Stimulated activated CD4-positive, alpha-beta T cell treated with anti-CD3 and anti-CD28 coated beads, Interleukin-1b, Interleukin-23, amount 100 ng/mL, for 4 hours (primary cell): ENCODE results near the gene HNRNPA1.
"Not testable (repeated sequence)": the region's sequence is repeated elsewhere in the genome, so short reads cannot be mapped to it uniquely, and the experiment has no call there.

Experiments used
- DNase-seq, 2 donors: peaks; one replicate each; pipeline ENCODE4 v3.0.0-alpha.2; 2020; ENCODE audit warnings: low read depth in 2 of 2

Gene HNRNPA1

DNA sequence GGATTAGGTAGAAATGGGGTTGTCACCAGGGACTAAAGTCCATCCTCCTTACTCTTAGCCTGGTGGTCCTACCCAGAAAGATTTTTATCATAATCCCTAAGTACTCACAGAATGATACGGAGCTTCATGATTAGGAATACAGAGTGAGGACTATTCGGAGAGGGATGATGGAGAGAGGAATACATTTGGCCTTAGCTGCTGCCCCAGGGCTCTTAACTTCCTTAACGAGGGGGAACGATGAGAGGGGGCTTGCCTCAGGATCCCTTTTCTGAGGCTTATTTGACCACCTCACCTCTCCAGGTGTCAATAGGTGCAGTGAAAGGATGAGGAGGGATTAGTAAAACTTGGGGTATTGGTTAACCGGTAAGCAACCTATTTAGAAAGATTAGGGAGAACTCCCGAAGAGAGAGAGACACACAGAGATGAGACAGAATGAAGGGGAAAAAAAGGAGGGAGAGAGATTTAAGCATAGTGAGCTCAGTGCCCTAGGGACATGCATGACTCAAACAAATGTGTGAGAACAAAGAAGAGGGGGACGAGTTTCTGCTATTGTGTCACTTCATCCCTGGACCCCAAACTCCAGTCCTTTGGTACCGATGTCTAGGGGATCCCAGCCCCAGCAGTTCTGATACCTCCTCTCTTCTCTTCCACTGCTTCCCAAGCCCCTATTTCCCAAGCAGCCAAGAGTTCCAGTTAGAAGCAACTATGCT lies 19.1 kb downstream of the HNRNPA1 start:
- DNase-seq: no peak

DNA sequence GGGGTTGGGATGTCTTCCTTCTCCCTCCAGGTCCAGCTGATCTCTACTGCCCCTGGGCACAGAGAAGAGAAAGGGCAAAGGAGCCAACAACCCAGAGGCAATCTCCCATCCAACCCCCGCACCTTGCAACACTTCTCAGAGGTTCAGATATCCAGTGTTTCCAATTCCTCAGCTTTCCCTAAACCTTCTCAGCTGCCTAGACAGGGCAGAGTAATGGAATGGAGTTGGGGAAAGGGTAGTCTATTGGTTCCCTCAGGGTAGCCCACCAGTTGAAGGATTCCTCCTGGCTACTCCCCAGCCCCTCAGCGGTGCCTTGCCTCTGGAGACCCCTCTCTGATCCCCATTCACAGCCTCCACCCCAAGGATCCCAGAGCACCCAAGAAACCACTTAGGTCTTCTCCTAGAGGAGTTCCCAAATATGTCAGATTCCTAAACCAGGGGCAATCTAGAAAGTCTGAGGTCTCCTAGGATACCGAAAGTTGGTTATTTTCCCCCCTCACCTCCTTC lies 19.8 kb downstream of the HNRNPA1 start:
- DNase-seq: no peak

DNA sequence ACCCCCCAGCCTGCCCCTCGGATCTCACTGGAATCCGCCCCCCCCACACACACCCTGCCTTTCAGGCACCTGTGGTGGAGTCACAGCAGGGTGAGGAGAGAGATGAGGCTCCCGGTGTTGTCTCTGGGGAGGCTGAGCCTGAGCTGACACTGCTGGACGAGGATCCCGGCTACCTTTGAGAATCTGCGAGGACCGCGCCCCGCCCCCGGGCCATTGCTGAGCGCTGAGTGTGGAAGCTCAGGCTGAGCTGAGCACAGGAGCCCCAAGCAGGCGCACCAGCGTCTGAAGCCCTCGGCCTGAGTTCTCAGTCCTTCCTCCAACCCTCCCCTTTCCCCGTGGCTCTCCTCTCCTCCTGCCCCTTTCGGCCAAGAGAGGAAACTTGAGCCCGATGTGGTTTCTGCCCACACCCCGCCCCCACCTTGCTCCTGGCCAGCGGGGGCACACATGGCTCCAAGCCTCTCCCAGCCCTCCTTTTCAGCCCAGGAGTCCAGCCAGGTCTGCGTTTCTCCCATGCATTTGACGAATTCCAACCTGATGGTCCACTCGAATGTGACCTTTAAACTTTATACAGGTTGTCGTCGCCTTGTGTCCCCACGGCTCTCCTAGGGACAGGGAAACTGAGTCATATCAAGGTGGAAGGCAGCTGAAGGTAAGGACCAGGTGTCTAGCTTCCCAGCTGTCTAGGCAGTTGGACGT lies 20.4 kb downstream of the HNRNPA1 start, which contains the start of gene NFE2:
Gene NFE2 (minus strand): TSS at position 284 of the 696 bp plus-strand sequence. CDS start 5,767 bp downstream, outside the sequence.
- no peak for DNase-seq

DNA sequence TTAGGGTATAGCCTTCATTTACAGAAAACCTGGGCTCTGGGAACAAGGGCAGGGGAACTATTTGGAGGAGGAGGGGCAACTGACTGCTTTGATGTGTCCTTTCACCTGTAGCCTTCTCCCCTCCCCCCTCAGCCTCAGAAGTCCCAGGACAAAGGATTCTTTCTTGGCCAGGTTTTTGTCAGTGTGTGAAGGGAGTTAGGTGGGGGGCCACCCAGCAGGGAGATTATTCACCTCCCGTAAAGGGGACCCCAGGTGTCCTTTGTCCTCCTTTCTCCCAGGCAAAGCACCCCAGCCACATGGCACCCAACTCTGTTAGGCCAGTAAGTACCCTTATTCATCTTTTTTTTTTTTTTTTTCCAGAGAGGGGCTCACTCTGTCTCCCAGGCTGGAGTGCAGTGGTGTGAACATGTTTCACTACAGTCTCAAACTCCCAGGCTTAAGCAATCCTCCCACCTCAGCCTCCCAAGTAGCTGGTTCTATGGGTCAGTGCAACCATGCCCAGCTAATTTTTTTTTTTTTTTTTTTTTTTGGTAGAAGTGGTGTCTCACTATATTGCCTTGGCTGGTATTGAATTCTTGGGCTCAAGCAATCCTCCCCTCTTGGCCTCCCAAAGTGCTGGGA lies 21.0 kb downstream of the HNRNPA1 start:
- no peak for DNase-seq

- no peak for DNase-seq
Observed at GRCh38 chr12:54303640-54304039, 23.1 kb downstream of the HNRNPA1 start.

- no peak for DNase-seq
Observed at GRCh38 chr12:54304187-54304810, 23.8 kb downstream of the HNRNPA1 start.

DNA sequence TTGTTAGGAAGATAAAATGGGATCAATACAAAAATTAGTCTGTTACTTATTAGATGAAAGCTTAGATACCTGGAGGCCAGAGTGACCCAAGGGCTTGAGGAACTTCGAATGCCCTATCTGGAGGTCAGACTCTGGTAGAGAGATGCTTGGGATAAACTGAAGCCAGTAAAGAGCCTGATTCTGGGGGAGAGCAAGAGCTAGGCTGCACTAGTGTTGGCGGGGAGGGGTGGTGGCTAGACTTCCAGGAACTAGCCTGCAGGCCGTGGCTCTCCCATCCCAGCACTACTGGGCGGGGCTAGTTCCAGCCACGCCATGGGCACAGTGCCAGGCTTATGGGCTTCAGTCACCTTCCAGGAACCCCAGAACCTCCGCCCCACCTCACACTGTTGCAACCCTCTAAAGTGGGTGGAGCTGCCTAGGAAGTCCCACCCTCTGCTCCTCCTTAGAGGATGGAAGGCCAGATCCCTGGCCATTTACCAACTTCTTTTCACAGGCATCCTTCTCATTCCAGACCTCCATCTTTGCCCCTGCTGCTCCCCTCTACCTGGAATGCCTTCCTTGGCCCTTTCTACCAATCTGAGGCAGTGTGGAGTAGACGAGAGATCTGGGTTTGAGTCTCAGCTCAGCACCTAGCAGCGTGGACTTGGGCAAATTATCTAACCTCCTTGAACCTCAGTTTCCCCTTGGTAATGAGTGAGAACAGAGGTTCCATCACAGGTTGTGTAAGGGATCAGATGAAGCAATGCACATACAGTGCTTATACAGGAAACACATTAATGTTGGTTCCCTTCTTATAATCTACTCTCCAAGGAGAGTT lies 26.6 kb downstream of the HNRNPA1 start:
- DNase-seq: no peak

- DNase-seq: no peak
Observed at GRCh38 chr12:54311051-54311450, 30.5 kb downstream of the HNRNPA1 start.

GRCh38 chr12:54312309-54312708 lies 31.8 kb downstream of the HNRNPA1 start:
- not testable (repeated sequence) for DNase-seq

GRCh38 chr12:54321363-54321762 lies 40.8 kb downstream of the HNRNPA1 start:
- DNase-seq: no peak

- DNase-seq: peak; percentile 77 to 84
Observed at GRCh38 chr12:54324617-54325441, 44.3 kb downstream of the HNRNPA1 start, which contains the start of gene COPZ1. Gene COPZ1, plus strand, starts transcription at chr12:54325131. Its CDS starts 33 bp downstream, at chr12:54325164.

GRCh38 chr12:54325442-54326109 lies 45.0 kb downstream of the HNRNPA1 start:
- not testable (repeated sequence) for DNase-seq

GRCh38 chr12:54328595-54329337 lies 48.2 kb downstream of the HNRNPA1 start:
- no peak for DNase-seq

GRCh38 chr12:54329759-54330158 lies 49.2 kb downstream of the HNRNPA1 start:
- DNase-seq: no peak

GRCh38 chr12:54330442-54330841 lies 49.9 kb downstream of the HNRNPA1 start:
- DNase-seq: no peak

- no peak for DNase-seq
Observed at GRCh38 chr12:54331461-54331860, 50.9 kb downstream of the HNRNPA1 start.

DNA sequence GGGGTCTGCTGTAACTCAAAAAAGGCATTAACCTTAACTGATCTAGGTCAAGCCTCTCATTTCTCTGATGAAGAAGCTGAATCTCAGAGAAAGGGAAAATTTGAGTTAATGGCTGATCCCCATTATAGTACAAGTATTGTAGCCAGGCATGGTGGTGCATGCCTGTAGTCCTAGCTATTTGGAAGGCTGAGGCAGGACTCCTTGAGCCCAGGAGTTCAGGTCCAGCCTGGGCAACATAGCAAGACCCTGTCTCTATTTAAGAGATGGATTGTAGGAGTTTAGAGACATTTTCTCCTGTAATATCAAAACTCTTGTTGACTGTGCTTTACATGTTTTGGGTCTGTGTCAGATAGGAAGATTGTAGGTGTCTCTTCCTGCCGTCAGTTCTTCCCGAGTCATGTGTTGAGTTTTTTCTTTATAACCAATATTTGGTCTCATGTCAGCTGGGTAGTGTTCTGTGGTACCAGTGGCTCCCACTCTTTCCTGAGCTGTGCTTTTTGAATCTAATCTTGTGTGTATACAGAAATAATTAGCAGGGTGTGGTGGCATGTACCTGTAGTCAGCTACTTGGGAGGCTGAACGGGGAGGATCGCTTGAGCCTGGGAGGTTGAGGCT lies 53.0 kb downstream of the HNRNPA1 start:
- no peak for DNase-seq
